SH-SY5Y (cell line): ENCODE results near the gene MTSS2.

Source experiments
- GATA2 ChIP-seq: IDR thresholded peaks from 2 replicates; pipeline ENCODE4 v1.6.1; 2011; ENCODE audit warnings: mild to moderate bottlenecking, low read depth, low read length
- GATA3 ChIP-seq: IDR thresholded peaks from 2 replicates; pipeline ENCODE4 v1.6.1; 2011; ENCODE audit warnings: low read depth, mild to moderate bottlenecking, low read length, moderate library complexity

DNA sequence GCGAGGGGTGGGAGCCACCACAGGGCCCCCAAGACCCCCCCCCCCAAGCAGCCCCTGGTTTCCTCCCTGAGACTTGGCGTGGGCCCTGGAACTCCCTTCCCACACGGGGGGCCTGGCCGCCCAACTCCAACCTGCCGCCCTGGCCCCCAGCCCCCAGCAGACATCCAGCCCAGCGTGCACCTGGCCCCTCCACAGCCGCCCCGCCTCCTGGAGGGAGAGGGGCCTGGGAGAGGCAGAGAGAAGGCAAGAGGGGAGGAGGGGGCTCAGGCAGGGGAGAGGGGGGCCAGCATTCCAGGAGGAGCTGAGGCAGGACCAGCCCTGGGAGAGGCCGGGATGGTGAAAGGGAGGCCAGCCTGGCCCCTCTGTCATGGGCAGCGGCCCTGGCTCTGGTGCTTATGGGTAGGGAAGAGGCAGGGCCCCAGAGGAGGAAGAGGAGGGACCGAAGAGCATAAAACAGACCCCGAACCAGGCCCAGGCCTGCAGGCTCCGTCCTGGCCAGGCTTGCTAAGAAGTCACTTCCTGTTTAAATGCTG, 22.8 kb downstream of the MTSS2 start:
- TF ChIP-seq GATA2, result no peak
- TF ChIP-seq GATA3, result no peak
